NCI-H2081 (cell line): Measurements from ENCODE around the gene OR4K17.
"Not testable (repeated sequence)": the region's sequence is repeated elsewhere in the genome, so short reads cannot be mapped to it uniquely, and the experiment has no call there.

ENCODE experiments used
- DNase-seq, 2 experiments: peaks; one replicate each; lab custom pipeline; 2025; lab: John Stamatoyannopoulos, UW

The OR4K17 gene, protein sequence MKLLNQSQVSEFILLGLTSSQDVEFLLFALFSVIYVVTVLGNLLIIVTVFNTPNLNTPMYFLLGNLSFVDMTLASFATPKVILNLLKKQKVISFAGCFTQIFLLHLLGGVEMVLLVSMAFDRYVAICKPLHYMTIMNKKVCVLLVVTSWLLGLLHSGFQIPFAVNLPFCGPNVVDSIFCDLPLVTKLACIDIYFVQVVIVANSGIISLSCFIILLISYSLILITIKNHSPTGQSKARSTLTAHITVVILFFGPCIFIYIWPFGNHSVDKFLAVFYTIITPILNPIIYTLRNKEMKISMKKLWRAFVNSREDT

DNA sequence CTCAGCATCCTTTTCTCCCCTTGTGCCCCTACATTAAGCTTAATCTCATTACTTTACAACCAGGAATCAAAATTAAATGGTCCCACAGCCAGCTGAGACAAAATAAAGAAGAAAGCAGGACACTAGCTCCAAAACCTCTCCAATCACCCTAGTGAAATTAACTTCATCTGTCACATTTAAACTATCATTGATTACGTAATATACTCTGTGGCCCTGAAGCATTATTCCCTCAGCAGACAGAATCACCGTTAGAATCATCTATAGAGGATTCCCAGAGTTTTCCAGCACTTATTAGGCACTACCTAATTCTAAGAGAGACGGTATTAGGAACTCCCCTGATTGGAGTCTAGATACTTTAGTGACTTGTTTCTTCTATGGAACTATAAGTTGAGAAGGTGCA lies at the start of gene OR4K17:
Gene OR4K17, plus strand, starts transcription at position 302 of the 400 bp plus-strand sequence. CDS start 6,761 bp downstream, outside the sequence.
- no peak for DNase-seq

DNA sequence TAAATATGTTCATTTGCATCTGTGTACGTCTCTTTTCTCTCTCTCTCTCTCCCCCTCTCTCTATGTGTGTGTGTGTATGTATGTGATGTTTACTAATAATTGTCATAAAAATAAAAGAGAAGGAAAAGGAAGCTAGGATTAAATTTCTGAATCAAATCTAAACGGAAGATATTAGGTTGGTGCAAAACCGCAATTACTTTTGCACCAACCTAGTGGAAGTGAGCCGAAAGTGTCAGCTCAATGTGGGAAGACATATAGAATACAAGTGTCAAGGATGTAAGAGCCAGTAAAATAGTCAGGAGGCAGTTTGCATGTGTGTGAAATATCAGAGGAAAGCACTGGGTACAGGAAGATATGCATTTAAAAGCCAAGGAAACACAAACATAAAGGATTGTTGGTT lies 18.5 kb upstream of the OR4K17 start:
- no peak for DNase-seq

DNA sequence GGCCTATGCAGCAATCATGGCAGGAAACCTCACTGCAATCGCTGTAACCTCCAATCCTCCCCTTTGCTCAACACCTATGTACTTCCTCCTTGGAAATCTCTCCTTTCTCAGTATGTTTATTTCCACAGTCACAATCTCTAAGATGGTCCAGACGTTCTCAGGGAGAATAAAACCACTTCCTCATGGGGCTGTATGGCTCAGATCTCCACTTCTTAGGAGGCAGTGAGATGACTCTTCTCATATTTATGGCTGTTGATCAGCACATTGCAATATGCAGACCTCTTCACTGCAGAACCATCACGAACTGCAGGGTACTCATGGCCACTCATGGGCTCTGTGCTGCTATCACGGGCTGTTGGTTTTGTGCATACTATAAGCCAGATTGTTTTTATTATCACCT lies 17.1 kb upstream of the OR4K17 start:
- DNase-seq: no peak

DNA sequence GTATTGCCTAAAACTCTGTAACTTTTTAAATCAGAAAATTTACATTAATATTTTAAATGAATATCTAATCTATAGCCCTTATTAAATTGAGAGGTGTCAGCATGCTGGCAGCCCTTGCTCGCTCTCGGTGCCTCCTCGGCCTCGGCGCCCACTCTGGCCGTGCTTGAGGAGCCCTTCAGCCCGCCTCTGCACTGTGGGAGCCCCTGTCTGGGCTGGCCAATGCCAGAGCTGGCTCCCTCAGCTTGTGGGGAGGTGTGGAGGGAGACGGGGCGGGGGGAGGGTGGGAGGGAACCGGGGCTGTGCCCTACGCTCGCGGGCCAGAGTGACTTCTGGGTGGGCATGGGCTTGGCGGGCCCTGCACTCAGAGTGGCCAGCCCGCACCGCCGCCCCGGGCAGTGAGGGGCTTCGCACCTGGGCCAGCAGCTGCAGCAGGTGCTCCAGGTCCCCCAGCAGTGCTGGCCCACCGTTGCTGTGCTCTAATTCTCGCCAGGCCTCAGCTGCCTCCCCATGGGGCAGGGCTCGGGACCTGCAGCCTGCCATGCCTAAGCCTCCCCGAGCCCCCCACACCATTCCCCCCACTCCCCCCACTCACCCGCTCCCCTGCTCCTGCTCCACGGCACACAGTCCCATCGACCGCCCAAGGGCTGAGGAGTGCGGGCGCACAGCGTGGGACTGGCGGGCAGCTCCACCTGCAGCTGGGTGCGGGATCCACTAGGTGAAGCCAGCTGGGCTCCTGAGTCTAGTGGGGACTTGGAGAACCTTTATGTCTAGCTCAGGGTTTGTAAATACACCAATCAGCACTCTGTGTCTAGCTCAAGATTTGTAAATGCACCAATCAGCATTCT lies 11.4 kb upstream of the OR4K17 start:
- not testable (repeated sequence) for DNase-seq

DNA sequence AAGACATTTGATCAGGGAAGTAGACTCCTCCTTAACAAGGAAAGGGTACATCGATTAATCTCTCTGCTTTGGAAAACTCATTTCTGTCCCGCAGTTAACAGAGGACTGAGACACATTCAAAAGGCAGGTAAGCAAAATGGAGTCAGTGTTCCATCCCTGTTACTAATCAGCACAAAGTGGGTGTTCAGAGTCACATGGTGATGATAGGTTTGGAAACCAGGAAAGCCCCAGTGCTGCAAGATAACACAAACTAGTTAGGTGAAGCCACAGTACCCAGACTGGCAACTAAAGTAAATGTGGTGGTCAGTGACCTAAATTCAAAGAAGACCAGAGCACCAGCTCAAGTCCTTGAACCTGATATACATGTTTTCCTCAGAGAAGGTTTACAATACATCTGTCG lies 1.8 kb downstream of the OR4K17 start:
- DNase-seq: no peak

DNA sequence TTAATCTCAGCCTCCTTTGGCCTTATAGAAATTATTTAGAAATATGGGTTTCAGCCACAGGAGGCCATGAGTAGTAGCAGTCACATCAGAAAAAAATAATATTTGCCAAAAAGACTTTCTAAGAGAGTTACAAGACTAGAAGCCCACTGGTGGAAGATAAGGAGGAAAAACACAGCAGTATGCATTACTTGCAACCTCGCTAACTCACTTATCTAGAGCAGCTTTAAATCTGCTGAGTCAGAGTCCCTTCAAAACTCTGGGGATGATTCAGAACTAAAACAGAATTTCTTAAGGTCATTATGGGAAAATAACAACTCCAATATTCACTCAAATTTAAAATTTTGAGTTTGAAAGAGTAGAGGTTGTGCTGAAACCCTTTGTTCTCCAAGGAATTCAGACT lies 6.2 kb downstream of the OR4K17 start:
- DNase-seq: no peak

DNA sequence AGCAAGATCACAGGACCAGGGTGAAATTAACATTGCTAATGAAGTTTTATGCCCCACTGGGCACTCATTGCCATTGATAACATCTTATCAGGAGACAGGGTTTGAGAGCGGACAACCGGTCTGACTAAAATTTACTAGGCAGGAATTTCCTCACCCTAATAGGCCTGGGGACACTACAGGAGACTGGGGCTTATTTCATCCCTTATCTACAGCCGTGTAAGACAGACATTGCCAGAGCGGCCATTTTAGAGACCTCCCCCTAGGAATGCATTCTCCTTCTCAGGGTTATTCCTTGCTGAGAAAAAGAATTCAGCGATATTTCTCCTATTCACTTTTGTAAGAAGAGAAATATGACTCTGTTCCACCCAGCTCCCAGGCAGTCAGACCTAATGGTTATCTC lies 8.3 kb downstream of the OR4K17 start:
- no peak for DNase-seq

DNA sequence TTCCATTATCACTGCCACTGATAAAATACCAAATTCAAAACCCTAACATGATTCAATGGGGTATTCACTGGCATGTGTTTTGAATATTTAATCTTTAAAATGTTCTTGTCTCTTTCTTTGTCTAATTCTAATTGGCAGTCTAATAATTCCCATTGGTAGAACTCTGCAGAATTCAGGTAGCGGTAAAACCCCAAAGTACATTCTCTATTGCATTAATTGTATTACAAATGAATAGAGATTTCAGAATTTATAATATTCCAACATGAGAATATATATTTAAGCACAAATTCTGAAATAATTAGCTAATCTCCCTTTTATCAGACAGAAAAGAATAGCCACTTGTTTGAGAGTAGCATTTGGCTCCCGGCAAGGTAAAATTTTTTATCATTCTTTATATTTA lies 28.0 kb downstream of the OR4K17 start, which contains the start of gene OR4N5:
Gene OR4N5, plus strand, starts transcription at position 301 of the 400 bp plus-strand sequence. CDS start 4,916 bp downstream, outside the sequence.
- no peak for DNase-seq

DNA sequence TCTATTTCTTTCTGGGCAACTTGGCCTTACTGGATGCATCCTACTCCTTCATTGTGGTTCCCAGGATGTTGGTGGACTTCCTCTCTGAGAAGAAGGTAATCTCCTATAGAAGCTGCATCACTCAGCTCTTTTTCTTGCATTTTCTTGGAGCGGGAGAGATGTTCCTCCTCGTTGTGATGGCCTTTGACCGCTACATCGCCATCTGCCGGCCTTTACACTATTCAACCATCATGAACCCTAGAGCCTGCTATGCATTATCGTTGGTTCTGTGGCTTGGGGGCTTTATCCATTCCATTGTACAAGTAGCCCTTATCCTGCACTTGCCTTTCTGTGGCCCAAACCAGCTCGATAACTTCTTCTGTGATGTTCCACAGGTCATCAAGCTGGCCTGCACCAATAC lies 33.4 kb downstream of the OR4K17 start:
- no peak for DNase-seq

DNA sequence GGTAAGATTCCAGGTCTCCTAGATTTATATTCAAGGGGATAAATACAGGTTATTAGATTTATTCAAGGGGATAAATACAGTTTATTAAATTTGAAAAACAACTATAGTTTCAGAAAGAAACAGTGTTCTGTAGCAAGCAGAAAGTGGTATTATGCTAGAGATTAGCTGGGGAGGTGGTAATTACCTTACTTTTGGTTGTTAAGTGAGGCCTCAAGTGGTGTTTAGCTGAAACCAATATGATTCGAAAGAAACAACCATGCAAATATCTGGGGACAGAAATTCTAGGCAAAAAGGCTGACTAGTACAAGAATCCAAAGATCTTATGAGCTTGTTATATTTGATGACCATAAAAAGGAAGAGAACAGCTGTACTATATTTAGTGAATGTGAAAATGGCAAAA lies 34.3 kb downstream of the OR4K17 start:
- no peak for DNase-seq

DNA sequence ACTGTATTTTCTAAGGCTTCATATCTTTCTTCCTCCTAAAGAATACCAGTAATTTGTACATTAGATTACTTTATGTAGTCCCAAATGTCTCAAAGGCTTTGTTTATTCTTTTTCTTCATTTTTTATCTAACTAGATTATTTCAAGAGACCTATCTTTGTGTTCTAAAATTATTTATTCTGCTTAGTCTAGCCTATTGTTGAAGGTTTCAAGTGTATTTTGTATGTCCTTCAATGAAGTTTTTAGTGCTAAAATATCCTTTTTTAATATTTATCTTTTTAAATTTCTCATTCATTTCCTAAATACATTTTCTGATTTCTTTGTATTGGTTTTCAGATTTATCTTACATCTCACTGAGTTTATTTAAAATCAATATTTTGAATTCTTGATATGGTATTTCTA lies 53.9 kb downstream of the OR4K17 start:
- no peak for DNase-seq

DNA sequence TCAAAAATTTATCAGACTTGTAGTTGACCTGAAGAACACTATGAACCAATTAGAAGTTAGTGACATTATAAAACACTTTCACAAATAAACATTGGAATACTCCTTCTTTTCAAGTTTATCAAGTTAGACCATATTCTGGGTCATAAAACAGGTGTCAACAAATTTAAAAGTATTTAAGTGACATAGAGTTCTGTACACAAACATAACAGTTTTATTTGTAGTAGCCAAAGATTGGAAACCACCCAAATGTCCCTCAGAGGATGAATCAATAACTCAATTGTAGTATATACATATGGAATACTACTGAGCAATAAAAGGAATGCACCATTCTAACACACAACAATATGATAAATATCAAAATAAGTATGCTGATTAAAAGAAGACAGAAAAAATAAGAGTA lies 56.6 kb downstream of the OR4K17 start:
- DNase-seq: no peak

DNA sequence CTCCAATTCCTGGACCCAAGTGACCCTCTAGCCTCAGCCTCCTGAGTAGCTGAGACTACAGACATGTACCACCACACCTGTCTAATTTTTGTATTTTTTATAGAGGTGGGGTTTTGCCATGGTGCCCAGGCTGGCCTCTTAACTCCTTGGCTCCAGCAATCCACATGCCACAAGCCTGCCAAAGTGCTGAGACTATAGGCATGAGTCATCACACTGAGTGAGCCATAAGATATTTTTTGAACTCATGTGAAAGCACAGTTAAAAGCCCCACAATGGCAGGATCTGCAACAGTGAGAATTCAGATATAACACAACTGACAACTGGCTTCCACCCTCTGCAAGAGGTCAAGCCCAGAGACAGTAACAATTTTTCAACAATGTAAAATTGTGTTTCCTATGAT lies 59.3 kb downstream of the OR4K17 start:
- not testable (repeated sequence) for DNase-seq
